ENCODE results near the gene NAA16. TPM values are rescaled to one million over a fixed set of nuclear protein-coding genes. Genes with fewer than 3 reads are reported as not detected.

The NAA16 gene
- total RNA-seq, 2 donors from 2014 or later = 38.3 to 41.5 TPM

DNA sequence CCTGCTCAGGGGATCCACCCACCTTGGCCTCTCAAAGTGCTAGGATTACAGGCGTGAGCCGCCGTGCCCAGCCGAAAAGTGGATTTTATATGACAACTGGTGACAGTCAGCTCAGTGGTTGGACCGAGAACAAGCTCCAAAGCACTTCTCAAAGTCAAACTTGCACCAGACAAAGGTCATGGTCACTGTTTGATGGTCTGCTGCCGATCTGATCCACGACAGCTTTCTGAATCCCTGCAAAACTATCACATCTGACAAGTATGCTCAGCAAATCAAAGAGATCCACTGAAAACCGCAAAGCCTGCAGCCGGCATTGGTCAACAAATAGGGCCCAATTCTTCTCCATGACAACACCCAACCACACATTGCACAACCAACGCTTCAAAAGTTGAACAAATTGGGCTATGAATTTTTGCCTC, 21.6 kb upstream of the NAA16 start:
- Mint-ChIP-seq H3K27me3 (no peaks in the 10 kb centered on the region), H3K4me3 (no peak overlapping the region)

GRCh38 chr13:41291246-41291645, 19.8 kb upstream of the NAA16 start:
- H3K27ac Mint-ChIP-seq = no peak overlapping the region

More for the DNA sequence above, 21.6 kb upstream of the NAA16 start:
- H3K9me3 ChIP-seq (ENCODE audit: control insufficient read depth, low read length, poor library complexity, severe bottlenecking) = no peaks in the 10 kb centered on the region
- Mint-ChIP-seq H3K27ac (no peak overlapping the region), H3K4me1 (peaks cover 7% of the 10 kb centered on the region), H3K36me3 (ENCODE audit: low read depth) (peaks cover 2% of the 10 kb centered on the region)
- ATAC-seq = no peak
- DNase-seq = no peak

GRCh38 chr13:41293272-41293671, 17.8 kb upstream of the NAA16 start:
- no peaks in the 10 kb centered on the region for H3K4me1 Mint-ChIP-seq
- no peaks in the 10 kb centered on the region for H3K27me3 Mint-ChIP-seq

More at GRCh38 chr13:41291246-41291645, 19.8 kb upstream of the NAA16 start:
- DNase-seq = no peak
- no peaks in the 10 kb centered on the region for H3K9me3 ChIP-seq (ENCODE audit: control insufficient read depth, low read length, poor library complexity, severe bottlenecking)
- H3K36me3 Mint-ChIP-seq (ENCODE audit: low read depth) = peaks cover 2% of the 10 kb centered on the region
- H3K4me1 Mint-ChIP-seq = peaks cover 7% of the 10 kb centered on the region
- no peak for ATAC-seq
- H3K27me3 Mint-ChIP-seq = no peaks in the 10 kb centered on the region
- H3K4me3 Mint-ChIP-seq = no peak overlapping the region

DNA sequence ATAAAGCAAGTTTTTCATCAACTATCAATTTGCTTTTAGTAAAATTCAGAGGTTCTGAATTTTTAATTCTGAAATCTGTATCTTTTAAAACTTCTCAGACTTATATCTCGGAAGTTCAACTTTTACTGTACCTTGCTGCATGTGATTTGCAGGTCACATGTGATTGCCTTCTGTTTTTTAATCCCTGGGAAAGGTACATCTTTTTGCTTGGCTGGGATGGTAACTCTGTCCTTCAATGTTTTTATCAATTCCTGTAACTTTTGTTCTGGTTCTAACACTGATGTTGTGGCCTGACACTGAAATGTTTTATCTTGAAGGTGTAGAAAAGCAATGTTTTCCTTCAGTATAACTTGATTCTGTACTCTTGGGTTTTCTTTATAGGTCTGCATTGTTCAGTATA, 16.2 kb upstream of the NAA16 start:
- no peak for ATAC-seq
- Mint-ChIP-seq H3K4me3 (no peak overlapping the region), H3K36me3 (ENCODE audit: low read depth) (peaks cover 2% of the 10 kb centered on the region), H3K27me3 (no peaks in the 10 kb centered on the region), H3K4me1 (no peaks in the 10 kb centered on the region), H3K27ac (no peak overlapping the region)
- no peaks in the 10 kb centered on the region for H3K9me3 ChIP-seq (ENCODE audit: control insufficient read depth, low read length, poor library complexity, severe bottlenecking)
- DNase-seq = no peak

More at GRCh38 chr13:41293272-41293671, 17.8 kb upstream of the NAA16 start:
- H3K9me3 ChIP-seq (ENCODE audit: control insufficient read depth, low read length, poor library complexity, severe bottlenecking) = no peaks in the 10 kb centered on the region
- DNase-seq (no peak), ATAC-seq (no peak)
- Mint-ChIP-seq H3K4me3 (no peak overlapping the region), H3K36me3 (ENCODE audit: low read depth) (peaks cover 2% of the 10 kb centered on the region), H3K27ac (no peak overlapping the region)

DNA sequence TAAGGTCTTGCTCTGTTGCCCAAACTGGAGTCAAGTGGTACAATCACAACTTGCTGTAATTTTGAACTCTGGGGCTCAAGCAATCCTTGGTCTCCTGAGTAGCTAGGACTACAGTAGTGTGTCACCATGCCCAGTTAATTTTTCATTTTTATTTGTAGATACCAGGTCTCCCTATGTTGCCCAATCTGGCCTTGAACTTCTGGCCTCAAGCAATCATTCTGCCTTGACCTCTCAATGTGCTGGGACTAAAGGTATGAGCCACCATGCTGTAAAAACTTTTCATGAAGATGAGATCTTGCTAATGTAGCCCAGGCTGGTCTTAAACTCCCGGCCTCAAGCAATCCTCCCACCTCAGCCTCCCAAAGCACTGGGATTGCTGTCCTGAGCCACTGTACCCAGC, 15.1 kb upstream of the NAA16 start:
- Mint-ChIP-seq H3K27ac (no peak overlapping the region), H3K4me1 (no peaks in the 10 kb centered on the region), H3K36me3 (ENCODE audit: low read depth) (peaks cover 2% of the 10 kb centered on the region), H3K27me3 (peaks cover 1% of the 10 kb centered on the region), H3K4me3 (no peak overlapping the region)
- DNase-seq (no peak), ATAC-seq (no peak)
- no peaks in the 10 kb centered on the region for H3K9me3 ChIP-seq (ENCODE audit: control insufficient read depth, low read length, poor library complexity, severe bottlenecking)

DNA sequence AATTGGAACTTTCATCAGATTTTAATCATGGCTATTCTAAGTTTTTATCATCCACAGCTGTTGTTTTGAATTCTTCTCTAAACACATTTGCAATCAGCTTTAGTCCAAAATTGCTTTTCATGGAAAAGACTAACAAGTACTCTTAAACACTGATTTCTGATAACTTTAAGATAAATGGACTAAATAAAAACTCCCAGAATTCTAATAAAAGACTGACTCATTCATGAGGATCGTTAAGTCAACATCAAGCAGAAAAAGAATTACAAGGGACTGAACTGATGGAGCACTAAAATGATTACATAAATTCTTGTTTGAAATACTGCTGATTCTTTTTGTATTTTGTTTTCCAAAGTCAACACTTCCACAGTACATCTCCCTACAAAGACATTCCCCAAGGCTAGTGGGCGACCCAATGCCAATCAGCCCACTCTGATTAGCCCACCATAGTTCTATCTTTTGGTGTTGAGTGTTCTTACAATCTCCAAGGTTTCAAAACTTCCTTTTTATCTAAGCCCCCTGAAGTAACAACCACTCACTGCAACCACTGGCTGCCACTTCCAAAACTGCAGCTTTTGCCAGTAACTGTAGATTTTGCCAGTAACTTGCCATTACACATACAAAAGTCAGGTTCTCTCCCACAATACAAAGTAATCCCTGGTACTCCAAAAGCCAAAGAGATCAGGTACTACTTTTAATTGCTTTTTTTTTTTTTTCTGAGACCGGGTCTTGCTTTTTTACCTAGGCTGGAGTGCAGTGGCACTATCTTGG, 14.0 kb upstream of the NAA16 start:
- Mint-ChIP-seq H3K4me1 (peaks cover 2% of the 10 kb centered on the region), H3K27ac (no peak overlapping the region), H3K36me3 (ENCODE audit: low read depth) (peaks cover 3% of the 10 kb centered on the region), H3K27me3 (peaks cover 6% of the 10 kb centered on the region), H3K4me3 (no peak overlapping the region)
- ATAC-seq = no peak
- H3K9me3 ChIP-seq (ENCODE audit: control insufficient read depth, low read length, poor library complexity, severe bottlenecking) = no peaks in the 10 kb centered on the region
- DNase-seq = no peak

DNA sequence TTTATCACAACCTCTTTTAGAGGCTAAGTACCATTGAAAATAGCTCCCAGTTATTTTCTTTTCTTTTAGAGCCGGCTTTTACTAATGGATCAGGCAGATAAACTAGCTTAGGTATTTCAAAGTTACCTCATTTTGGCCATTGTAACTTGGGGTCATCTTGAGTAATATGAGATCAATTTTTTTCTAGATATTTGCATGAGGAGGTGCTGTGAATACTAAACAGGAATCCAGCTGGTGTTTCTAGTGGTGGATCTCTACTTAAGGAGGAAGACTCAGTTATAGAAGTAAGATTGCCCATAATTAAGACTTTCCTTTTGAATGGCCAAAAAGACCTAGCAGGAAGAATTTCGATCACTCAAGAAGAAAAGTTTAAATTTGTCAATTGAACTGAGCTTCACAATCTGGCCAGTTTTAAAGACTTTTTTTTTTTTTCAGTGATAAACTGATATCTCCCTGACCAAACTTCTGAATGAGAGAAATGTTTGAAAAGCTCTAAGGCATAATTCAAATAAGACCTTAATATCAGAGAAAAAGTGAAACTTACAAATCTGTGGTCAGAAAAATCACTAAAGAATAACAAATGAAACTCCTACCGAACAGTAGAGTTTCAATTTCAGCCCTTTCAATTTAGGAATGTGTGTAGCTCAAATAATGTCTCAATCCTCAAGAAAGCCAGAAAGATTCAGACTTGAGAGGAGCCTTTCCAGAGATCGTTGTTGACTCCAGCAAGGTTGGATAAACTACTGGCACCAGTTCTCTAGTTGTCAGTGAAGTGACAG, 11.6 kb upstream of the NAA16 start:
- ATAC-seq (no peak), DNase-seq (no peak)
- peaks cover 2% of the 10 kb centered on the region for H3K4me1 Mint-ChIP-seq
- H3K27me3 Mint-ChIP-seq = peaks cover 6% of the 10 kb centered on the region
- peaks cover 3% of the 10 kb centered on the region for H3K36me3 Mint-ChIP-seq (ENCODE audit: low read depth)
- H3K9me3 ChIP-seq (ENCODE audit: control insufficient read depth, low read length, poor library complexity, severe bottlenecking) = no peaks in the 10 kb centered on the region
- no peak overlapping the region for H3K27ac Mint-ChIP-seq
- H3K4me3 Mint-ChIP-seq = no peak overlapping the region

- peaks cover 16% of the 10 kb centered on the region for H3K27me3 Mint-ChIP-seq
- peaks cover 2% of the 10 kb centered on the region for H3K4me1 Mint-ChIP-seq
- H3K9me3 ChIP-seq (ENCODE audit: control insufficient read depth, low read length, poor library complexity, severe bottlenecking) = no peaks in the 10 kb centered on the region
- ATAC-seq (no peak), DNase-seq (no peak)
- H3K36me3 Mint-ChIP-seq (ENCODE audit: low read depth) = peaks cover 7% of the 10 kb centered on the region
- no peak overlapping the region for H3K4me3 Mint-ChIP-seq
- no peak overlapping the region for H3K27ac Mint-ChIP-seq
Observed at GRCh38 chr13:41302743-41303142, 8.3 kb upstream of the NAA16 start.

DNA sequence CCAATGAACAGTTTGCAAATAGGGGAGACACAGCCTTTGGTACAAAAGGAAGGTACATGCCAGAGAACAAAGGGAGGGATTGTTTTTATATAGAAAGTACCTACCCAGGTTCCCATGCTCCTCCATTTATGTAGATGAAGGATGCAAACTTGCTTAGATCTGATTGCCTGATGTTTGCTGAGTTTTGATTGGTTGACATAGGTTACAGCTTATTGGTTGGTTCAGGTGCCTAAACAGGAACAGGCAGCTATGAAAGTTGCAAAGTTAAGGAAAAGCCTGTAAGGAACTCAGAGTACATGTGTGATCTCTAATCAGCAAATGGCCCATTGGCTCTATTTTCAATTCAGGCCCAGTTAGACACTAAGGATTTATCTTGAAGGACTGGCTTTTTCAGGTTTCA, 6.5 kb upstream of the NAA16 start:
- Mint-ChIP-seq H3K4me3 (no peak overlapping the region), H3K36me3 (ENCODE audit: low read depth) (peaks cover 7% of the 10 kb centered on the region), H3K27ac (no peak overlapping the region), H3K4me1 (peaks cover 2% of the 10 kb centered on the region), H3K27me3 (peaks cover 16% of the 10 kb centered on the region)
- H3K9me3 ChIP-seq (ENCODE audit: control insufficient read depth, low read length, poor library complexity, severe bottlenecking) = no peaks in the 10 kb centered on the region
- no peak for DNase-seq
- ATAC-seq = no peak

DNA sequence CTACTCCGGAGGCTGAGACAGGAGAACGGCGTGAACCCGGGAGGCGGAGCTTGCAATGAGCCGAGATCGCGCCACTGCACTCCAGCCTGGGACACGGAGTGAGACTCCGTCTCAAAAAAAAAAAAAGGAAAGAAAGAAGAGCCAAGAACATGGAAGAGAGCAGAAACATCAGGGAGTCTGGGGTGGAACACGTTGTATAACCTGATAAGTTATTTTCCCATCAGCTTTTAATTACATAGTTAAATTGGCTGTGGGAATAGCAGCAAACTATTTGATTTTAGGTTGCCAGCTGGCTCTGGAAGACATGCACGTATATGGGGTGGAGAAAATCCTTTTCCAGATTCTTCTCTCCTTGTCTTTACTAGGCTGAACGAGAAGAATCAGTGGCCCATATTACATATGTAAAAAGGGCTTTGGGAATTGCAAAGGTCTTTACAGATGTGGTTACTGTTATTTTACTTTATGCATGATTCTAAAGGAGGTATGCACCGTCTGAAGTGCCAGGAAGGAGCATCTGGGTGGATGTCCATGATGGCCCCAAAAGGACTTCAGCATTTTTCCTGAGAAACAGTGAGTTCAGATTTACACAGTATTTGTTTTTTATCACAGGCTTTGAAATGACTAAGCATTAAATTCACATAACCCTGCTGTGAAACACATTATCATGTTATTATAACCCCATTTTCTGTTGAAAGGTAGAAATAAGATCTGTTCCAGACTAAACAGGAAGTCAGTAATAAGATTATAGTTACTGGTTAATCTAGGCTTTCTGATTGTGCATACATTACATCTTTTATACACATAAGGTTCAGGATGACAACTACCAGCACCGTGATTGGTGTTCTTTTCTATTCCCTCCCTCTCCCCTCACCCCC, 4.6 kb upstream of the NAA16 start:
- peaks cover 9% of the 10 kb centered on the region for H3K4me1 Mint-ChIP-seq
- peaks cover 4% of the 10 kb centered on the region for H3K36me3 Mint-ChIP-seq (ENCODE audit: low read depth)
- H3K27me3 Mint-ChIP-seq = peaks cover 9% of the 10 kb centered on the region
- H3K9me3 ChIP-seq (ENCODE audit: control insufficient read depth, low read length, poor library complexity, severe bottlenecking) = no peaks in the 10 kb centered on the region
- ATAC-seq (no peak), DNase-seq (no peak)
- peak overlapping the region; percentile 56 for H3K27ac Mint-ChIP-seq
- no peak overlapping the region for H3K4me3 Mint-ChIP-seq

GRCh38 chr13:41307884-41308640, 3.0 kb upstream of the NAA16 start:
- no peak overlapping the region for H3K27ac Mint-ChIP-seq
- DNase-seq = no peak

GRCh38 chr13:41311406-41312175, 524 bp downstream of the NAA16 start:
- H3K4me1 Mint-ChIP-seq = peaks cover 27% of the 10 kb centered on the region

More at GRCh38 chr13:41307884-41308640, 3.0 kb upstream of the NAA16 start:
- Mint-ChIP-seq H3K4me1 (peaks cover 11% of the 10 kb centered on the region), H3K4me3 (no peak overlapping the region), H3K27me3 (peaks cover 9% of the 10 kb centered on the region), H3K36me3 (ENCODE audit: low read depth) (peaks cover 4% of the 10 kb centered on the region)
- no peaks in the 10 kb centered on the region for H3K9me3 ChIP-seq (ENCODE audit: control insufficient read depth, low read length, poor library complexity, severe bottlenecking)
- ATAC-seq = no peak

More at GRCh38 chr13:41311406-41312175, 524 bp downstream of the NAA16 start:
- no peaks in the 10 kb centered on the region for H3K9me3 ChIP-seq (ENCODE audit: control insufficient read depth, low read length, poor library complexity, severe bottlenecking)
- H3K36me3 Mint-ChIP-seq (ENCODE audit: low read depth) = no peaks in the 10 kb centered on the region
- peak; percentile 65 for ATAC-seq
- peak overlapping the region; percentile 97 for H3K27ac Mint-ChIP-seq
- peak overlapping the region; percentile 98 for H3K4me3 Mint-ChIP-seq
- peak; percentile 43 to 48 (median 46) for DNase-seq
- H3K27me3 Mint-ChIP-seq = no peaks in the 10 kb centered on the region

Measured in T-helper 17 cell (primary cell).